HEK293T (cell line): Measurements from ENCODE around the gene SERPINB6.

Source experiments
- CTCF ChIA-PET: fragments of 350-600 bp; formaldehyde crosslinking; extraction: SDS; loops from one replicate; lab custom pipeline; 2021; ENCODE audit warnings: antibody characterized with exemption, inconsistent platforms; lab: Yijun Ruan, JAX
- POLR2A ChIA-PET: fragments of 350-600 bp; formaldehyde crosslinking; extraction: SDS; loops from one replicate; lab custom pipeline; 2020; ENCODE audit warnings: antibody characterized with exemption, inconsistent platforms; lab: Yijun Ruan, JAX
- DNase-seq: peaks from one replicate; pipeline ENCODE4 v3.0.0; 2012; ENCODE audit warnings: mixed read lengths; ENCODE audit errors: extremely low spot score
- ARNT ChIP-seq: fragments of 450-650 bp; IDR thresholded peaks from 2 replicates; pipeline ENCODE4 v1.6.1; 2017; ENCODE audit warnings: mild to moderate bottlenecking
- BHLHE40 ChIP-seq: fragments of 450-650 bp; IDR thresholded peaks from 2 replicates; pipeline ENCODE4 v1.6.1; 2016; ENCODE audit warnings: mild to moderate bottlenecking, moderate library complexity, borderline replicate concordance
- CTBP1 ChIP-seq: fragments of 450-650 bp; IDR thresholded peaks from 2 replicates; pipeline ENCODE4 v1.6.1; 2016; ENCODE audit warnings: borderline replicate concordance
- ELF4 ChIP-seq: fragments of 450-650 bp; IDR thresholded peaks from 2 replicates; pipeline ENCODE4 v1.6.1; 2017; ENCODE audit warnings: antibody characterized with exemption
- FOXA1 ChIP-seq: fragments of 450-650 bp; IDR thresholded peaks from 2 replicates; pipeline ENCODE4 v1.6.1; 2016; ENCODE audit warnings: mild to moderate bottlenecking
- FOXK2 ChIP-seq: fragments of 450-650 bp; IDR thresholded peaks from 2 replicates; pipeline ENCODE4 v1.6.1; 2016; ENCODE audit warnings: mild to moderate bottlenecking
- FOXM1 ChIP-seq: fragments of 450-650 bp; IDR thresholded peaks from 2 replicates; pipeline ENCODE4 v1.6.1; 2017; ENCODE audit warnings: mild to moderate bottlenecking, borderline replicate concordance
- HDGF ChIP-seq: fragments of 450-650 bp; IDR thresholded peaks from 2 replicates; pipeline ENCODE4 v1.6.1; 2017; ENCODE audit warnings: antibody characterized with exemption, borderline replicate concordance
- L3MBTL2 ChIP-seq: fragments of 450-650 bp; conservative IDR thresholded peaks from 2 replicates; pipeline ENCODE4 v1.6.1; 2016; ENCODE audit warnings: mild to moderate bottlenecking
- LEF1 ChIP-seq: fragments of 450-650 bp; IDR thresholded peaks from 2 replicates; pipeline ENCODE4 v1.6.1; 2017; ENCODE audit warnings: mild to moderate bottlenecking, borderline replicate concordance
- NFRKB ChIP-seq: fragments of 450-650 bp; IDR thresholded peaks from 2 replicates; pipeline ENCODE4 v1.6.1; 2016; ENCODE audit warnings: mild to moderate bottlenecking, moderate library complexity
- PKNOX1 ChIP-seq: fragments of 450-650 bp; IDR thresholded peaks from 2 replicates; pipeline ENCODE4 v1.6.1; 2016
- SP1 ChIP-seq: fragments of 450-650 bp; IDR thresholded peaks from 2 replicates; pipeline ENCODE4 v1.6.1; 2017
- SUZ12 ChIP-seq: fragments of 450-650 bp; IDR thresholded peaks from 2 replicates; pipeline ENCODE4 v1.6.1; 2016; ENCODE audit warnings: mild to moderate bottlenecking
- TARDBP ChIP-seq: fragments of 450-650 bp; IDR thresholded peaks from 2 replicates; pipeline ENCODE4 v1.6.1; 2016
- ZNF384 ChIP-seq: fragments of 450-650 bp; IDR thresholded peaks from 2 replicates; pipeline ENCODE4 v1.6.1; 2016

SERPINB6 gene

GRCh38 chr6:2917065-2917464, 54.3 kb downstream of the SERPINB6 start:
- ChIA-PET POLR2A (no interaction called here), CTCF (no interaction called here)
- TF ChIP-seq HDGF, result no peak
- TF ChIP-seq CTBP1, result no peak
- TF ChIP-seq PKNOX1, result no peak
- TF ChIP-seq FOXM1, result no peak
- no peak for TF ChIP-seq ELF4
- no peak for TF ChIP-seq L3MBTL2
- no peak for TF ChIP-seq SP1
- TF ChIP-seq SUZ12, result no peak
- no peak for DNase-seq

GRCh38 chr6:2916158-2916925, 55.0 kb downstream of the SERPINB6 start:
- ChIA-PET CTCF (no interaction called here), POLR2A (no interaction called here)
- TF ChIP-seq PKNOX1 (no peak), LEF1 (no peak), FOXM1 (no peak), HDGF (no peak), NFRKB (no peak), ELF4 (no peak), SP1 (no peak), ARNT (no peak), FOXK2 (no peak), FOXA1 (no peak), SUZ12 (no peak), BHLHE40 (no peak), CTBP1 (no peak)
- DNase-seq, result no peak

GRCh38 chr6:2915150-2915549, 56.2 kb downstream of the SERPINB6 start:
- ChIA-PET CTCF (no interaction called here), POLR2A (no interaction called here)
- no peak for TF ChIP-seq FOXA1
- TF ChIP-seq CTBP1, result no peak
- no peak for TF ChIP-seq ARNT
- TF ChIP-seq LEF1, result no peak
- no peak for TF ChIP-seq NFRKB
- TF ChIP-seq SP1, result no peak
- TF ChIP-seq TARDBP, result no peak
- TF ChIP-seq PKNOX1, result no peak
- TF ChIP-seq BHLHE40, result no peak
- no peak for TF ChIP-seq FOXM1
- no peak for TF ChIP-seq L3MBTL2
- no peak for TF ChIP-seq SUZ12
- no peak for TF ChIP-seq HDGF
- DNase-seq, result no peak

GRCh38 chr6:2914318-2914660, 57.1 kb downstream of the SERPINB6 start:
- DNase-seq, result no peak
- ChIA-PET CTCF (interaction anchor here (0.6 to 1.7 kb wide), 5 partner anchors 9 to 123 kb away, joined by 3 to 8 read pairs (median 4); no protein-coding TSS in a partner anchor), POLR2A (no interaction called here)
- TF ChIP-seq L3MBTL2, result no peak
- no peak for TF ChIP-seq SUZ12
- no peak for TF ChIP-seq LEF1
- TF ChIP-seq FOXM1, result no peak
- no peak for TF ChIP-seq ARNT
- no peak for TF ChIP-seq TARDBP
- TF ChIP-seq ELF4, result no peak
- TF ChIP-seq PKNOX1, result no peak
- no peak for TF ChIP-seq SP1
- no peak for TF ChIP-seq HDGF
- no peak for TF ChIP-seq CTBP1
- no peak for TF ChIP-seq NFRKB
- no peak for TF ChIP-seq ZNF384
- TF ChIP-seq FOXK2, result no peak
- no peak for TF ChIP-seq FOXA1
- no peak for TF ChIP-seq BHLHE40

- ChIA-PET CTCF (interaction anchor here (0.6 to 1.7 kb wide), 5 partner anchors 9 to 122 kb away, joined by 3 to 8 read pairs (median 4); no protein-coding TSS in a partner anchor), POLR2A (no interaction called here)
- TF ChIP-seq FOXA1, result no peak
- TF ChIP-seq L3MBTL2, result no peak
- no peak for DNase-seq
Observed at GRCh38 chr6:2913621-2914317, 57.6 kb downstream of the SERPINB6 start.
